Activated B cell treated with CpG ODN at 0.5 μM for 24 hours (primary cell): ENCODE data around the gene TUBB2B. TPM values are rescaled to one million over a fixed set of nuclear protein-coding genes. Genes with fewer than 3 reads are reported as not detected.

Experiments
- ATAC-seq: fragments of 200-7000 bp; cut with Tn5 transposase; one replicate; pipeline ENCODE4 v1.10.0; 2021; ENCODE audit warnings: low read depth, mild to moderate bottlenecking, moderate library complexity
- CTCF ChIA-PET: fragments of 350-600 bp; sonication (Branson Sonifier 250); formaldehyde crosslinking; loops from one replicate; lab custom pipeline; 2021; ENCODE audit warnings: antibody characterized with exemption; lab: Charles Lee
- POLR2A ChIA-PET: fragments of 350-600 bp; sonication (Branson Sonifier 250); formaldehyde crosslinking; loops from one replicate; lab custom pipeline; 2021; ENCODE audit warnings: antibody characterized with exemption; lab: Charles Lee
- DNase-seq: peaks from one replicate; pipeline ENCODE4 v3.0.0; 2022
- H3K27ac Mint-ChIP-seq: one replicate; pipeline ENCODE4 v1.8.0; 2020; ENCODE audit warnings: mixed read lengths
- H3K27me3 Mint-ChIP-seq: one replicate; pipeline ENCODE4 v1.8.0; 2021; ENCODE audit warnings: mixed read lengths
- H3K36me3 Mint-ChIP-seq: one replicate; pipeline ENCODE4 v1.8.0; 2021; ENCODE audit warnings: low read depth, mixed read lengths
- H3K4me1 Mint-ChIP-seq: one replicate; pipeline ENCODE4 v1.8.0; 2021; ENCODE audit warnings: mixed read lengths
- H3K4me3 Mint-ChIP-seq: one replicate; pipeline ENCODE4 v1.8.0; 2020; ENCODE audit warnings: mild to moderate bottlenecking, mixed read lengths
- H3K9me3 Mint-ChIP-seq: one replicate; pipeline ENCODE4 v1.8.0; 2020; ENCODE audit warnings: mixed read lengths
- CTCF ChIP-seq: fragments of 200-600 bp; IDR thresholded peaks from one replicate; pipeline ENCODE4 v1.8.0; 2022; ENCODE audit warnings: antibody characterized with exemption, mild to moderate bottlenecking
- intact Hi-C: fragments of 100-400 bp; cut with micrococcal nuclease; formaldehyde crosslinking; loops from one replicate; pipeline ENCODE4 v1.15.1; 2024
- total RNA-seq: library from RNA; stranded (reverse); gene quantifications from 2 replicates; pipeline ENCODE4 v1.2.3, GENCODE V29; 2022

TUBB2B gene
- total RNA-seq, 1 donor from 2014 or later = not detected

GRCh38 chr6:3209114-3210023 is 18.1 kb downstream of the TUBB2B start:
- ChIA-PET POLR2A (no interaction called here), CTCF (interaction anchor here (1.2 kb wide), 1 partner anchor 42 kb away, joined by 4 read pairs; no protein-coding TSS in a partner anchor)
- Mint-ChIP-seq H3K27ac (peak overlapping the region; percentile 74), H3K9me3 (peaks cover 5% of the 10 kb centered on the region), H3K4me3 (peak overlapping the region; percentile 28), H3K36me3 (peaks cover 5% of the 10 kb centered on the region), H3K27me3 (peaks cover 16% of the 10 kb centered on the region), H3K4me1 (peaks cover 26% of the 10 kb centered on the region)
- peak; percentile 69 for ATAC-seq
- intact Hi-C loops = loop anchor here (2.0 kb wide), 1 partner anchor 47 kb away; no protein-coding TSS in a partner anchor
- DNase-seq = no peak
- no peak for TF ChIP-seq CTCF

- ATAC-seq (no peak), DNase-seq (no peak)
- TF ChIP-seq CTCF = no peak
- CTCF ChIA-PET = interaction anchor here (1.2 kb wide), 1 partner anchor 43 kb away, joined by 4 read pairs; no protein-coding TSS in a partner anchor
- Mint-ChIP-seq H3K9me3 (peaks cover 8% of the 10 kb centered on the region), H3K4me1 (peaks cover 29% of the 10 kb centered on the region), H3K27ac (no peak overlapping the region), H3K36me3 (peaks cover 5% of the 10 kb centered on the region), H3K4me3 (no peak overlapping the region), H3K27me3 (peaks cover 16% of the 10 kb centered on the region)
- intact Hi-C loops = loop anchor here (2.0 kb wide), 1 partner anchor 46 kb away; no protein-coding TSS in a partner anchor
- POLR2A ChIA-PET = interaction anchor here (0.5 kb wide), 1 partner anchor 51 kb away, joined by 4 read pairs; no protein-coding TSS in a partner anchor
Measured at GRCh38 chr6:3208775-3209113, 18.7 kb downstream of the TUBB2B start.

- intact Hi-C loops = loop anchor here (2.0 kb wide), 1 partner anchor 45 kb away; no protein-coding TSS in a partner anchor
- CTCF ChIA-PET = interaction anchor here (1.2 kb wide), 1 partner anchor 43 kb away, joined by 4 read pairs; no protein-coding TSS in a partner anchor
- Mint-ChIP-seq H3K27me3 (peaks cover 16% of the 10 kb centered on the region), H3K36me3 (peaks cover 8% of the 10 kb centered on the region), H3K27ac (no peak overlapping the region), H3K4me3 (no peak overlapping the region), H3K4me1 (peaks cover 33% of the 10 kb centered on the region), H3K9me3 (peaks cover 12% of the 10 kb centered on the region)
- DNase-seq = no peak
- ATAC-seq = no peak
- TF ChIP-seq CTCF = no peak
- POLR2A ChIA-PET = interaction anchor here (0.5 kb wide), 1 partner anchor 52 kb away, joined by 4 read pairs; no protein-coding TSS in a partner anchor
Measured at GRCh38 chr6:3208098-3208774, 19.2 kb downstream of the TUBB2B start.

- no peak for ATAC-seq
- ChIA-PET CTCF (no interaction called here), POLR2A (no interaction called here)
- TF ChIP-seq CTCF = no peak
- peaks cover 12% of the 10 kb centered on the region for H3K9me3 Mint-ChIP-seq
- no peak for DNase-seq
- H3K4me3 Mint-ChIP-seq = no peak overlapping the region
- no peak overlapping the region for H3K27ac Mint-ChIP-seq
- H3K4me1 Mint-ChIP-seq = peaks cover 40% of the 10 kb centered on the region
- peaks cover 9% of the 10 kb centered on the region for H3K27me3 Mint-ChIP-seq
- H3K36me3 Mint-ChIP-seq = peaks cover 12% of the 10 kb centered on the region
- intact Hi-C loops = no loop called here
Measured at GRCh38 chr6:3206339-3207015, 21.0 kb downstream of the TUBB2B start.
